Gastrocnemius medialis (tissue), 4 donors: Measurements from ENCODE around the gene ADD1. TPM values are rescaled to one million over a fixed set of nuclear protein-coding genes. Genes with fewer than 3 reads are reported as not detected.

Source experiments
- ATAC-seq, 2 donors: fragments of 150-250 bp; one replicate each; pipeline ENCODE4 v1.9.1; 2016
- DNase-seq, 2 donors: peaks; one replicate each; pipeline ENCODE4 v3.0.0-alpha.2; 2019
- H3K27ac ChIP-seq, 4 donors: fragments of 200-600 bp; sonication (generic); 1 replicate in 1 of 4; 2 replicates in 3 of 4; pipeline ENCODE4 v1.5.1; 2016 to 2018; ENCODE audit warnings: mild to moderate bottlenecking in 2 of 4, moderate library complexity in 1 of 4
- H3K27me3 ChIP-seq, 3 donors: fragments of 200-600 bp; sonication (generic) in 2 of 3; 1 replicate in 1 of 3; 2 replicates in 2 of 3; pipeline versions ENCODE4 v1.5.1 to v1.6.0; 2016 to 2019; ENCODE audit warnings: mild to moderate bottlenecking in 1 of 3, moderate library complexity in 1 of 3
- H3K36me3 ChIP-seq, 2 donors: fragments of 200-600 bp; sonication (generic) in 1 of 2; one replicate each; pipeline ENCODE4 v1.5.1; 2017 to 2018
- H3K4me1 ChIP-seq, 2 donors: fragments of 200-600 bp; sonication (generic) in 1 of 2; one replicate each; pipeline ENCODE4 v1.5.1; 2016 to 2017; ENCODE audit warnings: mild to moderate bottlenecking in 2 of 2
- H3K4me3 ChIP-seq, 4 donors: fragments of 200-600 bp; sonication (generic) in 3 of 4; 1 replicate in 1 of 4; 2 replicates in 3 of 4; pipeline ENCODE4 v1.5.1; 2016 to 2019; ENCODE audit warnings: mild to moderate bottlenecking in 2 of 4
- H3K9me3 ChIP-seq, 3 donors: fragments of 200-600 bp; sonication (generic) in 2 of 3; 1 replicate in 1 of 3; 2 replicates in 2 of 3; pipeline ENCODE4 v1.5.1; 2016 to 2019
- CTCF ChIP-seq, 5 experiments: fragments of 450-650 bp in 3 of 5; fragments of 200-600 bp in 2 of 5; sonication (generic) in 2 of 5; IDR thresholded peaks in 4 of 5; conservative IDR thresholded peaks in 1 of 5; 1 replicate in 4 of 5; 2 replicates in 1 of 5; pipeline ENCODE4 v1.5.1; 2016 to 2019; ENCODE audit warnings: antibody characterized with exemption in 5 of 5, mild to moderate bottlenecking in 3 of 5, moderate library complexity in 3 of 5
- POLR2A ChIP-seq, 2 donors: fragments of 450-650 bp; IDR thresholded peaks; one replicate each; pipeline ENCODE4 v1.6.1; 2017; ENCODE audit warnings: antibody characterized with exemption in 2 of 2, mild to moderate bottlenecking in 2 of 2, moderate library complexity in 2 of 2
- in situ Hi-C, 4 donors: fragments of 200-750 bp; cut with MboI; loops; one replicate each; pipeline versions ENCODE4 v1.15.0 to v1.8.0; 2017; ENCODE audit warnings: low sequenced_read_pairs in 4 of 4
- intact Hi-C: fragments of 100-400 bp; cut with DNase I; formaldehyde crosslinking; loops from one replicate; pipeline ENCODE4 v1.15.1; 2023; ENCODE audit warnings: low total_unique reads
- total RNA-seq, 4 donors: library from RNA; depleted of rRNA; stranded (reverse); fragments of >200 nt; gene quantifications; one replicate each; pipeline versions ENCODE4 v1.1.0 to v1.2.3, GENCODE V29; 2016

ADD1 gene
- total RNA-seq, 4 donors from 2014 or later: 144 to 255 (median 178) TPM

- intact Hi-C loops (no loop called here), in situ Hi-C loops (no loop called here)
- no peak overlapping the region for H3K27ac ChIP-seq
- ATAC-seq (no peak), DNase-seq (peak in 1 of 2 donors; percentile 22)
- TF ChIP-seq CTCF (IDR thresholded peaks at IDR 0.05 in 4 of 5, conservative IDR thresholded peaks at IDR 0.05 in 1 of 5) (peak in 1 of 5 experiments; percentile 11), POLR2A (IDR thresholded peaks at IDR 0.05) (no peak)
- H3K27me3 ChIP-seq: no peaks in the 10 kb centered on the region
- peaks cover 54 to 63% of the 10 kb centered on the region in 2 donors for H3K4me1 ChIP-seq
- H3K4me3 ChIP-seq: no peak overlapping the region
- no peaks in the 10 kb centered on the region for H3K9me3 ChIP-seq
- no peaks in the 10 kb centered on the region for H3K36me3 ChIP-seq
Observed at GRCh38 chr4:2803624-2804448, 39.8 kb upstream of the ADD1 start.

GRCh38 chr4:2804449-2804972 lies 39.1 kb upstream of the ADD1 start:
- Histone ChIP-seq H3K27me3 (no peaks in the 10 kb centered on the region), H3K4me3 (no peak overlapping the region), H3K27ac (no peak overlapping the region), H3K9me3 (no peaks in the 10 kb centered on the region), H3K4me1 (peaks cover 54 to 60% of the 10 kb centered on the region in 2 donors), H3K36me3 (no peaks in the 10 kb centered on the region)
- no peak for TF ChIP-seq CTCF (IDR thresholded peaks at IDR 0.05 in 4 of 5, conservative IDR thresholded peaks at IDR 0.05 in 1 of 5)
- TF ChIP-seq POLR2A (IDR thresholded peaks at IDR 0.05): no peak
- in situ Hi-C loops: no loop called here
- no peak for DNase-seq
- no peak for ATAC-seq
- intact Hi-C loops: no loop called here

- no peaks in the 10 kb centered on the region for H3K27me3 ChIP-seq
- TF ChIP-seq CTCF (IDR thresholded peaks at IDR 0.05 in 4 of 5, conservative IDR thresholded peaks at IDR 0.05 in 1 of 5) (no peak), POLR2A (IDR thresholded peaks at IDR 0.05) (no peak)
- intact Hi-C loops (no loop called here), in situ Hi-C loops (no loop called here)
- H3K27ac ChIP-seq: no peak overlapping the region
- DNase-seq (no peak), ATAC-seq (no peak)
- H3K9me3 ChIP-seq: no peaks in the 10 kb centered on the region
- H3K4me1 ChIP-seq: peaks cover 52 to 57% of the 10 kb centered on the region in 2 donors
- H3K36me3 ChIP-seq: no peaks in the 10 kb centered on the region
- H3K4me3 ChIP-seq: no peak overlapping the region
Observed at GRCh38 chr4:2804973-2805501, 38.6 kb upstream of the ADD1 start.

- Histone ChIP-seq H3K4me1 (peaks cover 50 to 58% of the 10 kb centered on the region in 2 donors), H3K36me3 (no peaks in the 10 kb centered on the region), H3K27me3 (no peaks in the 10 kb centered on the region), H3K9me3 (no peaks in the 10 kb centered on the region), H3K27ac (peak overlapping the region in 3 of 4 donors; percentile 43 to 64 (median 55)), H3K4me3 (no peak overlapping the region)
- in situ Hi-C loops (no loop called here), intact Hi-C loops (no loop called here)
- TF ChIP-seq POLR2A (IDR thresholded peaks at IDR 0.05) (no peak), CTCF (IDR thresholded peaks at IDR 0.05 in 4 of 5, conservative IDR thresholded peaks at IDR 0.05 in 1 of 5) (no peak)
- DNase-seq: no peak
- no peak for ATAC-seq
Observed at GRCh38 chr4:2805712-2806389, 37.8 kb upstream of the ADD1 start.
